ENCODE data around the gene OR2J2.
"Not testable (repeated sequence)": the region's sequence is repeated elsewhere in the genome, so short reads cannot be mapped to it uniquely, and the experiment has no call there.

The OR2J2 gene

GRCh38 chr6:29170607-29171006 lies at the start of gene OR2J2:
TSS of gene OR2J2 (plus strand) at chr6:29170907. CDS start at chr6:29173636, 2,729 bp downstream.
- not testable (repeated sequence) for DNase-seq (ENCODE audit: low read depth)

- DNase-seq (ENCODE audit: low read depth), result no peak
These were observed 41.2 kb upstream of the OR2J2 start for GRCh38 chr6:29129326-29130012.

- no peak for DNase-seq (ENCODE audit: low read depth)
These were observed 40.1 kb upstream of the OR2J2 start for GRCh38 chr6:29130644-29131043.

GRCh38 chr6:29131691-29132090 lies 39.0 kb upstream of the OR2J2 start:
- DNase-seq (ENCODE audit: low read depth), result no peak

- DNase-seq (ENCODE audit: low read depth), result no peak
These were observed 33.0 kb upstream of the OR2J2 start for GRCh38 chr6:29137724-29138123.

GRCh38 chr6:29141606-29142005 lies 29.1 kb upstream of the OR2J2 start:
- no peak for DNase-seq (ENCODE audit: low read depth)

GRCh38 chr6:29142309-29142708 lies 28.4 kb upstream of the OR2J2 start:
- no peak for DNase-seq (ENCODE audit: low read depth)

GRCh38 chr6:29146179-29146578 lies 24.5 kb upstream of the OR2J2 start:
- no peak for DNase-seq (ENCODE audit: low read depth)

- DNase-seq (ENCODE audit: low read depth), result no peak
These were observed 23.6 kb upstream of the OR2J2 start for GRCh38 chr6:29147074-29147473.

GRCh38 chr6:29149444-29149843 lies 21.3 kb upstream of the OR2J2 start:
- not testable (repeated sequence) for DNase-seq (ENCODE audit: low read depth)

GRCh38 chr6:29153083-29153482 lies 17.6 kb upstream of the OR2J2 start:
- no peak for DNase-seq (ENCODE audit: low read depth)

- DNase-seq (ENCODE audit: low read depth), result not testable (repeated sequence)
These were observed 15.5 kb upstream of the OR2J2 start for GRCh38 chr6:29155182-29155581.

- DNase-seq (ENCODE audit: low read depth), result not testable (repeated sequence)
These were observed 10.8 kb upstream of the OR2J2 start for GRCh38 chr6:29159922-29160321.

- not testable (repeated sequence) for DNase-seq (ENCODE audit: low read depth)
These were observed 5.1 kb upstream of the OR2J2 start for GRCh38 chr6:29165571-29165970.

- no peak for DNase-seq (ENCODE audit: low read depth)
These were observed 1.0 kb downstream of the OR2J2 start for GRCh38 chr6:29171736-29172135.

- no peak for DNase-seq (ENCODE audit: low read depth)
These were observed 12.9 kb downstream of the OR2J2 start for GRCh38 chr6:29183594-29183993.

- DNase-seq (ENCODE audit: low read depth), result not testable (repeated sequence)
These were observed 18.0 kb downstream of the OR2J2 start for GRCh38 chr6:29188659-29189058.

- no peak for DNase-seq (ENCODE audit: low read depth)
These were observed 30.3 kb downstream of the OR2J2 start for GRCh38 chr6:29200767-29201662.

GRCh38 chr6:29201966-29202365 lies 31.3 kb downstream of the OR2J2 start:
- no peak for DNase-seq (ENCODE audit: low read depth)

GRCh38 chr6:29211488-29211887 lies 40.8 kb downstream of the OR2J2 start:
- DNase-seq (ENCODE audit: low read depth), result no peak

- DNase-seq (ENCODE audit: low read depth), result no peak
These were observed 45.8 kb downstream of the OR2J2 start for GRCh38 chr6:29216528-29216927.

GRCh38 chr6:29217242-29217641 lies 46.5 kb downstream of the OR2J2 start:
- DNase-seq (ENCODE audit: low read depth), result not testable (repeated sequence)

GRCh38 chr6:29218056-29218455 lies 47.3 kb downstream of the OR2J2 start:
- not testable (repeated sequence) for DNase-seq (ENCODE audit: low read depth)
